ENCODE results near the gene POP4. TPM values are rescaled to one million over a fixed set of nuclear protein-coding genes. Genes with fewer than 3 reads are reported as not detected.

The POP4 gene
- total RNA-seq, 1 experiment from 2014 or later, result 75.0 TPM

GRCh38 chr19:29576761-29577648, 29.1 kb upstream of the POP4 start:
- intact Hi-C loops (cut with micrococcal nuclease; ENCODE audit: unreplicated experiment), result no loop called here
- DNase-seq, result no peak
- Mint-ChIP-seq H3K27ac (ENCODE audit: unreplicated experiment) (no peak overlapping the region), H3K36me3 (ENCODE audit: insufficient read depth, unreplicated experiment) (no peaks in the 10 kb centered on the region), H3K4me3 (ENCODE audit: unreplicated experiment) (no peak overlapping the region), H3K4me1 (ENCODE audit: low read depth, unreplicated experiment) (no peaks in the 10 kb centered on the region), H3K9me3 (ENCODE audit: unreplicated experiment) (no peaks in the 10 kb centered on the region), H3K27me3 (ENCODE audit: insufficient read depth, unreplicated experiment) (peaks cover 8% of the 10 kb centered on the region)
- Histone ChIP-seq H3K4me1 (no peaks in the 10 kb centered on the region), H3K4me3 (ENCODE audit: low read depth, low read length) (no peak overlapping the region), H3K9me3 (no peaks in the 10 kb centered on the region), H3K27me3 (replicated peaks; ENCODE audit: control insufficient read depth, insufficient read depth, low read length) (no peaks in the 10 kb centered on the region), H3K36me3 (ENCODE audit: control insufficient read depth, insufficient read depth, low read length) (no peaks in the 10 kb centered on the region)
- TF ChIP-seq CTCF (IDR thresholded peaks at IDR 0.05; ENCODE audit: insufficient read depth in 1 of 2, low read depth in 1 of 2, low read length in 1 of 2, severe bottlenecking in 1 of 2, unreplicated experiment in 1 of 2), result no peak
- ChIA-PET CTCF (no interaction called here), POLR2A (no interaction called here)
- BruUV-seq (replicated peaks), result no TSS peak

GRCh38 chr19:29577649-29577963, 28.5 kb upstream of the POP4 start:
- no peaks in the 10 kb centered on the region for H3K36me3 ChIP-seq (ENCODE audit: control insufficient read depth, insufficient read depth, low read length)
- no peak overlapping the region for H3K4me3 Mint-ChIP-seq (ENCODE audit: unreplicated experiment)
- DNase-seq, result no peak
- no peaks in the 10 kb centered on the region for H3K4me1 ChIP-seq
- H3K27ac Mint-ChIP-seq (ENCODE audit: unreplicated experiment), result no peak overlapping the region
- no peak for TF ChIP-seq CTCF (IDR thresholded peaks at IDR 0.05; ENCODE audit: insufficient read depth in 1 of 2, low read depth in 1 of 2, low read length in 1 of 2, severe bottlenecking in 1 of 2, unreplicated experiment in 1 of 2)
- H3K27me3 Mint-ChIP-seq (ENCODE audit: insufficient read depth, unreplicated experiment), result peaks cover 8% of the 10 kb centered on the region
- H3K4me3 ChIP-seq (ENCODE audit: low read depth, low read length), result no peak overlapping the region
- no TSS peak for BruUV-seq (replicated peaks)
- no peaks in the 10 kb centered on the region for H3K27me3 ChIP-seq (replicated peaks; ENCODE audit: control insufficient read depth, insufficient read depth, low read length)
- no peaks in the 10 kb centered on the region for H3K4me1 Mint-ChIP-seq (ENCODE audit: low read depth, unreplicated experiment)
- ChIA-PET POLR2A (no interaction called here), CTCF (no interaction called here)
- H3K9me3 ChIP-seq, result no peaks in the 10 kb centered on the region
- H3K36me3 Mint-ChIP-seq (ENCODE audit: insufficient read depth, unreplicated experiment), result no peaks in the 10 kb centered on the region
- intact Hi-C loops (cut with micrococcal nuclease; ENCODE audit: unreplicated experiment), result no loop called here
- no peaks in the 10 kb centered on the region for H3K9me3 Mint-ChIP-seq (ENCODE audit: unreplicated experiment)

- no peak overlapping the region for H3K4me3 Mint-ChIP-seq (ENCODE audit: unreplicated experiment)
- Histone ChIP-seq H3K4me1 (no peaks in the 10 kb centered on the region), H3K27me3 (replicated peaks; ENCODE audit: control insufficient read depth, insufficient read depth, low read length) (no peaks in the 10 kb centered on the region), H3K36me3 (ENCODE audit: control insufficient read depth, insufficient read depth, low read length) (no peaks in the 10 kb centered on the region), H3K4me3 (ENCODE audit: low read depth, low read length) (no peak overlapping the region), H3K9me3 (no peaks in the 10 kb centered on the region)
- no peak for TF ChIP-seq CTCF (IDR thresholded peaks at IDR 0.05; ENCODE audit: insufficient read depth in 1 of 2, low read depth in 1 of 2, low read length in 1 of 2, severe bottlenecking in 1 of 2, unreplicated experiment in 1 of 2)
- peaks cover 8% of the 10 kb centered on the region for H3K27me3 Mint-ChIP-seq (ENCODE audit: insufficient read depth, unreplicated experiment)
- no peak for DNase-seq
- H3K4me1 Mint-ChIP-seq (ENCODE audit: low read depth, unreplicated experiment), result no peaks in the 10 kb centered on the region
- intact Hi-C loops (cut with micrococcal nuclease; ENCODE audit: unreplicated experiment), result no loop called here
- no TSS peak for BruUV-seq (replicated peaks)
- H3K36me3 Mint-ChIP-seq (ENCODE audit: insufficient read depth, unreplicated experiment), result no peaks in the 10 kb centered on the region
- H3K9me3 Mint-ChIP-seq (ENCODE audit: unreplicated experiment), result no peaks in the 10 kb centered on the region
- POLR2A ChIA-PET, result no interaction called here
- CTCF ChIA-PET, result no interaction called here
- no peak overlapping the region for H3K27ac Mint-ChIP-seq (ENCODE audit: unreplicated experiment)
Observed at GRCh38 chr19:29578349-29578748, 27.7 kb upstream of the POP4 start.
